WTC11 (cell line): ENCODE data around the gene CGN.

Experiments
- ELF4 ChIP-seq: sonication (generic); formaldehyde crosslinking; IDR thresholded peaks from 2 replicates; pipeline ENCODE4 v1.8.1; 2022; ENCODE audit warnings: low read depth, mild to moderate bottlenecking, moderate library complexity, missing genetic modification reagents
- FOXK1 ChIP-seq: sonication (generic); formaldehyde crosslinking; IDR thresholded peaks from 2 replicates; pipeline ENCODE4 v1.8.0; 2022; ENCODE audit warnings: mild to moderate bottlenecking, moderate library complexity, missing genetic modification reagents
- GABPB1 ChIP-seq: sonication (generic); formaldehyde crosslinking; IDR thresholded peaks from 2 replicates; pipeline ENCODE4 v1.8.1; 2023; ENCODE audit warnings: mild to moderate bottlenecking, missing genetic modification reagents
- NFE2L1 ChIP-seq: sonication (generic); formaldehyde crosslinking; IDR thresholded peaks from 2 replicates; pipeline ENCODE4 v1.8.1; 2023; ENCODE audit warnings: missing genetic modification reagents
- NR1H2 ChIP-seq: sonication (generic); formaldehyde crosslinking; IDR thresholded peaks from 2 replicates; pipeline ENCODE4 v1.9.0; 2021; ENCODE audit warnings: mild to moderate bottlenecking, moderate library complexity, missing genetic modification reagents
- NR2C2 ChIP-seq: sonication (generic); formaldehyde crosslinking; IDR thresholded peaks from 2 replicates; pipeline ENCODE4 v1.8.0; 2022; ENCODE audit warnings: mild to moderate bottlenecking, missing genetic modification reagents
- TF ChIP-seq, protein P1 (sequence below): sonication (generic); formaldehyde crosslinking; conservative IDR thresholded peaks from 2 replicates; pipeline ENCODE4 v1.8.1; 2023; ENCODE audit warnings: mild to moderate bottlenecking, low read depth, missing genetic modification reagents, moderate library complexity
- TF ChIP-seq, protein P2 (sequence below): fragments of 200-600 bp; IDR thresholded peaks from 2 replicates; pipeline ENCODE4 v1.8.0; 2022; ENCODE audit warnings: antibody characterized with exemption
- TF ChIP-seq, protein P3 (sequence below): sonication (generic); formaldehyde crosslinking; IDR thresholded peaks from 2 replicates; pipeline ENCODE4 v1.8.1; 2022; ENCODE audit warnings: missing genetic modification reagents, borderline replicate concordance
- TF ChIP-seq, protein P4 (sequence below): sonication (generic); formaldehyde crosslinking; IDR thresholded peaks from 2 replicates; pipeline ENCODE4 v1.8.0; 2022; ENCODE audit warnings: mild to moderate bottlenecking, missing genetic modification reagents

DNA sequence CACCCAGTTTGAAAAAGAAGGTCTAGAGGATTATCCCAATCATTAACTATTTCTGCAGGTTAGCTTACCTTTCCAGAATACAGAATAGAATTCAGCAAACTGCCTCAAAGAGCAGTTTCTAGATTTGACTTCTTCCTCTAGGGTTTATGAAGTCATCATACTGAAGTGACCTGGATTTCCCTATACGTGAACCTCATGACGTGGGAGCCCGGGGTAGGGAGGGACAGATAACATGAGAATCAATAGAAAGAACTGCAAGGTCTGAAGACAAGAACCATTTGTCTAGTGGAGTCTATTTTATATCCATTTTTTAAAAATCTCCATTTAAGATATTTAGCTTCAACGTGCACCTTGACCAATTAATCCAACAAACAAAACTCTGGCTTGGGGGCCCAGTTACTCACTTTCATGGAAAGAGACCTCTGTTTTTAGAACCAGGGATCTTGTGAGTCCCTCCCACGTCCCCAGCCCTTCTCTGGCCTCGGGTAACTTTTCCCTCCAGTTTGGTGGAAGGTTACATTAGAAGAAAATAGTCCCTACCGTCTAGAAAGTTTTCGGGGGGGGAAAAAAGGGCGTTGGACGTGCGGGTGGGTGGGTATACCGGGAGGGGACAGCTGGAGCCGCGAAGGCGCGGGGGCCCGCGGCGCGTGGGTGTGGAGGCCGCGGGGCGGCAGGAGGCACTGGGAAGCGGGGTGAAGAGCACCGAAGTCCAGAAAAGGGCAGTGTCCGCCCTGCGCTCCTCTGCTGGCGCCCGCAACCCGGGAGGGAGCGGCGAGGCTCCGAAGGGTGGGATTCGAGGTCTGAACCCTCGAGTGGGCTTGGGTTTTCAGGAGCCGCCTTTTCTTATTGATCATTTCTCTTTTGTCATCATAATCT is 38.1 kb upstream of the CGN start:
- TF ChIP-seq, protein P1, sequence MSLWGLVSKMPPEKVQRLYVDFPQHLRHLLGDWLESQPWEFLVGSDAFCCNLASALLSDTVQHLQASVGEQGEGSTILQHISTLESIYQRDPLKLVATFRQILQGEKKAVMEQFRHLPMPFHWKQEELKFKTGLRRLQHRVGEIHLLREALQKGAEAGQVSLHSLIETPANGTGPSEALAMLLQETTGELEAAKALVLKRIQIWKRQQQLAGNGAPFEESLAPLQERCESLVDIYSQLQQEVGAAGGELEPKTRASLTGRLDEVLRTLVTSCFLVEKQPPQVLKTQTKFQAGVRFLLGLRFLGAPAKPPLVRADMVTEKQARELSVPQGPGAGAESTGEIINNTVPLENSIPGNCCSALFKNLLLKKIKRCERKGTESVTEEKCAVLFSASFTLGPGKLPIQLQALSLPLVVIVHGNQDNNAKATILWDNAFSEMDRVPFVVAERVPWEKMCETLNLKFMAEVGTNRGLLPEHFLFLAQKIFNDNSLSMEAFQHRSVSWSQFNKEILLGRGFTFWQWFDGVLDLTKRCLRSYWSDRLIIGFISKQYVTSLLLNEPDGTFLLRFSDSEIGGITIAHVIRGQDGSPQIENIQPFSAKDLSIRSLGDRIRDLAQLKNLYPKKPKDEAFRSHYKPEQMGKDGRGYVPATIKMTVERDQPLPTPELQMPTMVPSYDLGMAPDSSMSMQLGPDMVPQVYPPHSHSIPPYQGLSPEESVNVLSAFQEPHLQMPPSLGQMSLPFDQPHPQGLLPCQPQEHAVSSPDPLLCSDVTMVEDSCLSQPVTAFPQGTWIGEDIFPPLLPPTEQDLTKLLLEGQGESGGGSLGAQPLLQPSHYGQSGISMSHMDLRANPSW (CRISPR knock-in tag), result no peak
- TF ChIP-seq, protein P2, sequence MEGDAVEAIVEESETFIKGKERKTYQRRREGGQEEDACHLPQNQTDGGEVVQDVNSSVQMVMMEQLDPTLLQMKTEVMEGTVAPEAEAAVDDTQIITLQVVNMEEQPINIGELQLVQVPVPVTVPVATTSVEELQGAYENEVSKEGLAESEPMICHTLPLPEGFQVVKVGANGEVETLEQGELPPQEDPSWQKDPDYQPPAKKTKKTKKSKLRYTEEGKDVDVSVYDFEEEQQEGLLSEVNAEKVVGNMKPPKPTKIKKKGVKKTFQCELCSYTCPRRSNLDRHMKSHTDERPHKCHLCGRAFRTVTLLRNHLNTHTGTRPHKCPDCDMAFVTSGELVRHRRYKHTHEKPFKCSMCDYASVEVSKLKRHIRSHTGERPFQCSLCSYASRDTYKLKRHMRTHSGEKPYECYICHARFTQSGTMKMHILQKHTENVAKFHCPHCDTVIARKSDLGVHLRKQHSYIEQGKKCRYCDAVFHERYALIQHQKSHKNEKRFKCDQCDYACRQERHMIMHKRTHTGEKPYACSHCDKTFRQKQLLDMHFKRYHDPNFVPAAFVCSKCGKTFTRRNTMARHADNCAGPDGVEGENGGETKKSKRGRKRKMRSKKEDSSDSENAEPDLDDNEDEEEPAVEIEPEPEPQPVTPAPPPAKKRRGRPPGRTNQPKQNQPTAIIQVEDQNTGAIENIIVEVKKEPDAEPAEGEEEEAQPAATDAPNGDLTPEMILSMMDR, result no peak
- TF ChIP-seq NFE2L1 (CRISPR knock-in tag) (no peak), ELF4 (CRISPR knock-in tag) (no peak), NR1H2 (CRISPR knock-in tag) (no peak), GABPB1 (no peak), NR2C2 (no peak), FOXK1 (no peak)
- TF ChIP-seq, protein P3, sequence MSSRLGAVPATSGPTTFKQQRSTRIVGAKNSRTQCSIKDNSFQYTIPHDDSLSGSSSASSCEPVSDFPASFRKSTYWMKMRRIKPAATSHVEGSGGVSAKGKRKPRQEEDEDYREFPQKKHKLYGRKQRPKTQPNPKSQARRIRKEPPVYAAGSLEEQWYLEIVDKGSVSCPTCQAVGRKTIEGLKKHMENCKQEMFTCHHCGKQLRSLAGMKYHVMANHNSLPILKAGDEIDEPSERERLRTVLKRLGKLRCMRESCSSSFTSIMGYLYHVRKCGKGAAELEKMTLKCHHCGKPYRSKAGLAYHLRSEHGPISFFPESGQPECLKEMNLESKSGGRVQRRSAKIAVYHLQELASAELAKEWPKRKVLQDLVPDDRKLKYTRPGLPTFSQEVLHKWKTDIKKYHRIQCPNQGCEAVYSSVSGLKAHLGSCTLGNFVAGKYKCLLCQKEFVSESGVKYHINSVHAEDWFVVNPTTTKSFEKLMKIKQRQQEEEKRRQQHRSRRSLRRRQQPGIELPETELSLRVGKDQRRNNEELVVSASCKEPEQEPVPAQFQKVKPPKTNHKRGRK, result no peak
- TF ChIP-seq, protein P4, sequence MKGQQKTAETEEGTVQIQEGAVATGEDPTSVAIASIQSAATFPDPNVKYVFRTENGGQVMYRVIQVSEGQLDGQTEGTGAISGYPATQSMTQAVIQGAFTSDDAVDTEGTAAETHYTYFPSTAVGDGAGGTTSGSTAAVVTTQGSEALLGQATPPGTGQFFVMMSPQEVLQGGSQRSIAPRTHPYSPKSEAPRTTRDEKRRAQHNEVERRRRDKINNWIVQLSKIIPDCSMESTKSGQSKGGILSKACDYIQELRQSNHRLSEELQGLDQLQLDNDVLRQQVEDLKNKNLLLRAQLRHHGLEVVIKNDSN (CRISPR knock-in tag), result no peak
